Measurements from ENCODE around the gene HOXA13. TPM values are rescaled to one million over a fixed set of nuclear protein-coding genes. Genes with fewer than 3 reads are reported as not detected.

HOXA13 gene
- total RNA-seq, 1 experiment from 2014 or later, result not detected

DNA sequence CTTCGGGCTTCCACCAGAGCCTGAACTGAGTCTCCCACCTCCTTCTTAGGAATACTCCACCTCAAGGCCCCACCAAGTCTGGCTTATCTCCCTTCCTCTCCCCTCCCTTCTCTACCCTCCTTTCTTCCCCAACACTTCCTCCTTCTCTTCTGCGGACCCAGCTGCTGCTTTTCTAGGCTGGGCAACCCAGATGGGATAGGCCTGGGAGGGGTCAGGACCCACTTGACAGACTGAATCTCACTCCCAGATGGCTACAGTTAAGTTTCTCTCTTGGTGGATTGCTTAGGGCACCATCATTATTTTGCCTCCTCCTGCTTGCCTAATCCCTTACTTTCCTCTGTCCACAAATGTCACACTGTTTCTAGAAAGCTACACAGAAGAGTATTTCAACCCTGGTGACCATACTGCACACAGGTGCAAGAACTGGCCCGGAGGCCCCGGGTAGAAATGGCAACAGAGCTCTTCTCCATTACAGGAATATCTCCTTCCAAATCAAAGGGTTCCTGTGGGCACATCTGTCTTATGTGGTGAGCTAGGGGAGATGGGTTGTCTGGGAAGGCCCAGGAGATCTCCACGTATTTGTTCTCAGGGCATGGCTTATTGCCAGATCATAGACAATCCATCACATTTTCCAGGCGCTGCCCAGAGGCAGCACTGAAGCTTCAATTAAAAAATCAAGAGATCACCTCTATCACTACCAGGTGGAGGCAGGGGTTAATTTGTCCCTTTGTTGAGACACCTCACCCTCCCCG, 9.7 kb downstream of the HOXA13 start:
- WGBS (ENCODE audit: extremely low coverage, insufficient read length, low lambda C conversion rate), result no CpG with 5 or more reads among the region's 7 CpGs

More for the DNA sequence above, 9.7 kb downstream of the HOXA13 start:
- Histone ChIP-seq H3K56ac (ENCODE audit: insufficient read length, low read depth, low read length) (no peak overlapping the region), H2BK120ac (ENCODE audit: low read depth, low read length, poor library complexity, severe bottlenecking) (no peak overlapping the region), H3K14ac (ENCODE audit: insufficient read depth, low read length) (no peak overlapping the region), H2BK15ac (ENCODE audit: low read depth, low read length) (no peak overlapping the region), H2AK5ac (ENCODE audit: insufficient read length, low read length) (no peak overlapping the region), H3K4ac (ENCODE audit: low read depth, low read length) (no peak overlapping the region), H3K9ac (ENCODE audit: extremely low read depth, insufficient read length, low read length) (no peak overlapping the region), H4K5ac (ENCODE audit: insufficient read length, low read depth, low read length) (no peak overlapping the region), H2AFZ (ENCODE audit: low read length) (no peak overlapping the region), H3K27me3 (ENCODE audit: insufficient read depth, low read length) (peaks cover 99% of the 10 kb centered on the region), H3K23me2 (ENCODE audit: insufficient read length, low read depth, low read length, poor library complexity, severe bottlenecking) (no peaks in the 10 kb centered on the region), H3K18ac (ENCODE audit: insufficient read length, low read depth, low read length) (no peak overlapping the region), H2BK20ac (ENCODE audit: low read depth, low read length, poor library complexity, severe bottlenecking) (no peak overlapping the region), H3K9me3 (ENCODE audit: control insufficient read depth, low read depth, low read length) (no peaks in the 10 kb centered on the region), H3K79me2 (ENCODE audit: insufficient read depth, low read length) (no peaks in the 10 kb centered on the region), H3K4me1 (ENCODE audit: insufficient read depth, low read length) (no peaks in the 10 kb centered on the region), H3K23ac (ENCODE audit: insufficient read length, low read depth, low read length) (no peak overlapping the region), H4K8ac (replicated peaks; ENCODE audit: insufficient read length, low read depth, low read length) (no peak overlapping the region), H2BK12ac (ENCODE audit: insufficient read length, low read depth, low read length) (no peak overlapping the region), H3T11ph (ENCODE audit: low read length) (no peak overlapping the region), H3K79me1 (ENCODE audit: insufficient read depth, low read depth, low read length, poor library complexity, severe bottlenecking) (no peaks in the 10 kb centered on the region), H4K91ac (ENCODE audit: insufficient read length, low read depth, low read length) (no peak overlapping the region), H3K27ac (ENCODE audit: insufficient read length, low read depth, low read length) (no peak overlapping the region), H2BK5ac (ENCODE audit: insufficient read length, low read length) (no peak overlapping the region), H3K4me2 (ENCODE audit: insufficient read depth, insufficient read length, low read length) (no peak overlapping the region), H4K20me1 (ENCODE audit: control insufficient read depth, insufficient read depth, insufficient read length) (no peaks in the 10 kb centered on the region)
- Mint-ChIP-seq H3K4me3 (no peak overlapping the region), H3K9me3 (peaks cover 1 to 17% of the 10 kb centered on the region in 2 experiments; a peak in 3 of 5 replicates), H3K36me3 (ENCODE audit: insufficient read depth in 1 of 3, low read depth in 3 of 3) (peaks cover 0 to 2% (median 0%) of the 10 kb centered on the region in 3 experiments; a peak in 2 of 7 replicates), H3K27ac (no peak overlapping the region), H3K4me1 (peaks cover 13 to 36% of the 10 kb centered on the region in 2 experiments), H3K27me3 (ENCODE audit: low read depth) (peaks cover 100% of the 10 kb centered on the region)
- TF ChIP-seq, protein P1, sequence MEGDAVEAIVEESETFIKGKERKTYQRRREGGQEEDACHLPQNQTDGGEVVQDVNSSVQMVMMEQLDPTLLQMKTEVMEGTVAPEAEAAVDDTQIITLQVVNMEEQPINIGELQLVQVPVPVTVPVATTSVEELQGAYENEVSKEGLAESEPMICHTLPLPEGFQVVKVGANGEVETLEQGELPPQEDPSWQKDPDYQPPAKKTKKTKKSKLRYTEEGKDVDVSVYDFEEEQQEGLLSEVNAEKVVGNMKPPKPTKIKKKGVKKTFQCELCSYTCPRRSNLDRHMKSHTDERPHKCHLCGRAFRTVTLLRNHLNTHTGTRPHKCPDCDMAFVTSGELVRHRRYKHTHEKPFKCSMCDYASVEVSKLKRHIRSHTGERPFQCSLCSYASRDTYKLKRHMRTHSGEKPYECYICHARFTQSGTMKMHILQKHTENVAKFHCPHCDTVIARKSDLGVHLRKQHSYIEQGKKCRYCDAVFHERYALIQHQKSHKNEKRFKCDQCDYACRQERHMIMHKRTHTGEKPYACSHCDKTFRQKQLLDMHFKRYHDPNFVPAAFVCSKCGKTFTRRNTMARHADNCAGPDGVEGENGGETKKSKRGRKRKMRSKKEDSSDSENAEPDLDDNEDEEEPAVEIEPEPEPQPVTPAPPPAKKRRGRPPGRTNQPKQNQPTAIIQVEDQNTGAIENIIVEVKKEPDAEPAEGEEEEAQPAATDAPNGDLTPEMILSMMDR (conservative IDR thresholded peaks at IDR 0.05), result no peak
- no peak for DNase-seq

Measured in H9 (cell line).